PFSK-1 (cell line): ENCODE measurements around the gene PTGIS.

Experiments
- POLR2AphosphoS5 ChIP-seq: IDR thresholded peaks from 2 replicates; pipeline ENCODE4 v1.6.1; 2012; ENCODE audit warnings: low read depth, mild to moderate bottlenecking, control low read depth, low read length, moderate library complexity
- REST ChIP-seq, 2 experiments: IDR thresholded peaks; 2 replicates each; pipeline versions ENCODE4 v1.6.1 to v1.8.0; 2011 to 2012; ENCODE audit warnings: low read depth in 2 of 2, low read length in 2 of 2, control low read depth in 1 of 2, inconsistent platforms in 1 of 2, mild to moderate bottlenecking in 1 of 2, moderate library complexity in 1 of 2; ENCODE audit not compliant: insufficient read depth in 1 of 2
- SIN3A ChIP-seq: IDR thresholded peaks from 2 replicates; pipeline ENCODE4 v1.6.1; 2012; ENCODE audit warnings: mild to moderate bottlenecking, low read length, moderate library complexity, borderline replicate concordance; ENCODE audit not compliant: insufficient read depth
- TAF1 ChIP-seq: IDR thresholded peaks from 2 replicates; pipeline ENCODE4 v1.6.1; 2012; ENCODE audit warnings: low read length, control low read depth, borderline replicate concordance; ENCODE audit not compliant: insufficient read depth

- TF ChIP-seq POLR2AphosphoS5: no peak
- TF ChIP-seq SIN3A: no peak
- TF ChIP-seq REST (IDR thresholded peaks at IDR 0.05; ENCODE audit: insufficient read depth in 1 of 2, low read depth in 2 of 2, low read length in 2 of 2): no peak
- TF ChIP-seq TAF1: no peak
Observed at GRCh38 chr20:49462626-49463025, 105.3 kb downstream of the PTGIS start.
